Measurements from ENCODE around the gene ZMYM2. TPM values are rescaled to one million over a fixed set of nuclear protein-coding genes. Genes with fewer than 3 reads are reported as not detected.

ZMYM2 gene
- total RNA-seq, 1 experiment from 2014 or later = 87.1 TPM

DNA sequence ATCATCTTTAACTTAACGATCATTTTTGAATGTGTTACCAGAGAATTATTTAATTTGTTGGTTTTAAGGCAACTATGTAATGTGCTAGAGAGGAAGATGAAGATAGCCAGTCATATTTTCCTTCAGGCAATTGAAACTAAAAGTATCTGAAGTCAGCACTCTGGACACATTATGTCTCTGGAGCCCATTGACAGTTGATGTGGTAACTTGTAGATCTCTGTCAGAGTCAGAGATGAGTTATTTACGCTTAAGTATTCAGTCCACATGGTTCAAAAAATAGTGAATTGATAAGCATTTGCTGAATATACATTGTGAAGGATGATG is 2.1 kb downstream of the ZMYM2 start:
- H3K4me3 ChIP-seq (ENCODE audit: low read depth, low read length, poor library complexity, severe bottlenecking) = peak overlapping the region; percentile 77
- BruUV-seq (replicated peaks) = TSS peak; percentile 30
- no peak overlapping the region for H3K27ac ChIP-seq (ENCODE audit: low read depth, low read length, poor library complexity, severe bottlenecking)
- DNase-seq (ENCODE audit: low spot score) = no peak
- no peak for TF ChIP-seq CTCF (conservative IDR thresholded peaks at IDR 0.05; ENCODE audit: low read depth, low read length)
- TF ChIP-seq EZH2 (IDR thresholded peaks at IDR 0.05; ENCODE audit: borderline replicate concordance, low read depth, low read length, poor library complexity, severe bottlenecking) = no peak
- H3K36me3 ChIP-seq (ENCODE audit: insufficient read depth, low read length, poor library complexity, severe bottlenecking) = peaks cover 41% of the 10 kb centered on the region
- POLR2A ChIA-PET (ENCODE audit: low non-redundant PET) = no interaction called here
- intact Hi-C loops (cut with micrococcal nuclease; ENCODE audit: unreplicated experiment) = no loop called here
- no peaks in the 10 kb centered on the region for H3K27me3 ChIP-seq (replicated peaks; ENCODE audit: insufficient read depth, low read depth, low read length, poor library complexity)
- no peaks in the 10 kb centered on the region for H3K9me3 ChIP-seq (ENCODE audit: low read depth, low read length, poor library complexity, severe bottlenecking)
- H3K4me1 ChIP-seq (ENCODE audit: insufficient read depth, low read length, poor library complexity, severe bottlenecking) = peaks cover 23% of the 10 kb centered on the region
- CTCF ChIA-PET = interaction anchor here (1.0 kb wide), 1 partner anchor 24 kb away, joined by 6 read pairs; no protein-coding TSS in a partner anchor

GRCh38 chr13:19961489-19961888 is 3.0 kb downstream of the ZMYM2 start:
- BruUV-seq (replicated peaks) = no TSS peak
- no peak for DNase-seq (ENCODE audit: low spot score)
- intact Hi-C loops (cut with micrococcal nuclease; ENCODE audit: unreplicated experiment) = no loop called here
- CTCF ChIA-PET = no interaction called here
- Histone ChIP-seq H3K27me3 (replicated peaks; ENCODE audit: insufficient read depth, low read depth, low read length, poor library complexity) (no peaks in the 10 kb centered on the region), H3K9me3 (ENCODE audit: low read depth, low read length, poor library complexity, severe bottlenecking) (no peaks in the 10 kb centered on the region), H3K4me1 (ENCODE audit: insufficient read depth, low read length, poor library complexity, severe bottlenecking) (peaks cover 23% of the 10 kb centered on the region), H3K36me3 (ENCODE audit: insufficient read depth, low read length, poor library complexity, severe bottlenecking) (peaks cover 48% of the 10 kb centered on the region), H3K4me3 (ENCODE audit: low read depth, low read length, poor library complexity, severe bottlenecking) (no peak overlapping the region), H3K27ac (ENCODE audit: low read depth, low read length, poor library complexity, severe bottlenecking) (no peak overlapping the region)
- TF ChIP-seq CTCF (conservative IDR thresholded peaks at IDR 0.05; ENCODE audit: low read depth, low read length) (no peak), EZH2 (IDR thresholded peaks at IDR 0.05; ENCODE audit: borderline replicate concordance, low read depth, low read length, poor library complexity, severe bottlenecking) (no peak)
- POLR2A ChIA-PET (ENCODE audit: low non-redundant PET) = no interaction called here

DNA sequence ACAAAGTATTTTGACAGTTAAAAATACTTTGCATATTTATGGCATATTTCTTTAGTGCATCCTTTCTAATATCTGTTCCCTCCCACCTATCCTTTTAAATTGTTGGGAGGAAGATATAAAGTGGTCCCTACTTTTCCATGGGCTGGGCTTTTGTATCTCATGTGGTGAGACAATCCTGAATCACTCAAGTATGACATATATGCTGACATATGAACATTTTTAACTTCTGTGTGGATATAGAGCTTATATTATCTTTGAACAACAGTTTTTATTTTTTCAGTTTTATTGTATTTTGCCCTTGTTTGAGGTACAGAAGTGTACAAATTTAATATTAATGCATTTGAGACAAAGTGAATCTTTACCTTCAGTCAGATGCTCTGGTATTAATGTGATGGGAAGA is 3.4 kb downstream of the ZMYM2 start:
- no peak for DNase-seq (ENCODE audit: low spot score)
- POLR2A ChIA-PET (ENCODE audit: low non-redundant PET) = no interaction called here
- no peaks in the 10 kb centered on the region for H3K27me3 ChIP-seq (replicated peaks; ENCODE audit: insufficient read depth, low read depth, low read length, poor library complexity)
- intact Hi-C loops (cut with micrococcal nuclease; ENCODE audit: unreplicated experiment) = no loop called here
- no peaks in the 10 kb centered on the region for H3K9me3 ChIP-seq (ENCODE audit: low read depth, low read length, poor library complexity, severe bottlenecking)
- H3K4me3 ChIP-seq (ENCODE audit: low read depth, low read length, poor library complexity, severe bottlenecking) = no peak overlapping the region
- peaks cover 23% of the 10 kb centered on the region for H3K4me1 ChIP-seq (ENCODE audit: insufficient read depth, low read length, poor library complexity, severe bottlenecking)
- CTCF ChIA-PET = no interaction called here
- TF ChIP-seq CTCF (conservative IDR thresholded peaks at IDR 0.05; ENCODE audit: low read depth, low read length) = no peak
- no peak for TF ChIP-seq EZH2 (IDR thresholded peaks at IDR 0.05; ENCODE audit: borderline replicate concordance, low read depth, low read length, poor library complexity, severe bottlenecking)
- H3K36me3 ChIP-seq (ENCODE audit: insufficient read depth, low read length, poor library complexity, severe bottlenecking) = peaks cover 52% of the 10 kb centered on the region
- no TSS peak for BruUV-seq (replicated peaks)
- H3K27ac ChIP-seq (ENCODE audit: low read depth, low read length, poor library complexity, severe bottlenecking) = no peak overlapping the region

All from A673 (cell line).